PC-9 (cell line): ENCODE data around the gene IRF2BPL.

Source experiments
- CTCF ChIP-seq: fragments of 200-600 bp; sonication (generic); conservative IDR thresholded peaks from 2 replicates; pipeline ENCODE4 v1.6.1; 2017; ENCODE audit warnings: mixed run types, antibody characterized with exemption, mild to moderate bottlenecking, moderate library complexity
- EZH2 ChIP-seq: fragments of 200-600 bp; sonication (generic); IDR thresholded peaks from 2 replicates; pipeline ENCODE4 v1.8.0; 2017; ENCODE audit warnings: antibody characterized with exemption, low read depth

GRCh38 chr14:77037938-77038568, 9.5 kb upstream of the IRF2BPL start:
- no peak for TF ChIP-seq CTCF
- no peak for TF ChIP-seq EZH2
